Naive B cell (primary cell): ENCODE results near the gene LMX1B. TPM values are rescaled to one million over a fixed set of nuclear protein-coding genes. Genes with fewer than 3 reads are reported as not detected.

Source experiments
- ATAC-seq, 2 donors: fragments of 150-1000 bp; cut with Tn5 transposase; 2 replicates each; pipeline ENCODE4 v1.10.0; 2021; ENCODE audit warnings: low read depth in 2 of 2, mild to moderate bottlenecking in 2 of 2, moderate library complexity in 2 of 2
- DNase-seq: peaks from one replicate; pipeline ENCODE4 v3.0.0; 2022
- H3K27ac Mint-ChIP-seq, 6 donors: one replicate each; pipeline ENCODE4 v1.8.0; 2020 to 2022; ENCODE audit warnings: mild to moderate bottlenecking in 6 of 6, mixed read lengths in 6 of 6, moderate library complexity in 5 of 6, inconsistent platforms in 2 of 6
- H3K27me3 Mint-ChIP-seq, 3 donors: one replicate each; pipeline ENCODE4 v1.8.0; 2021 to 2022; ENCODE audit warnings: mixed read lengths in 3 of 3, mild to moderate bottlenecking in 1 of 3
- H3K36me3 Mint-ChIP-seq, 2 donors: one replicate each; pipeline ENCODE4 v1.8.0; 2020 to 2022; ENCODE audit warnings: mixed read lengths in 2 of 2, inconsistent platforms in 1 of 2, mild to moderate bottlenecking in 1 of 2
- H3K4me1 Mint-ChIP-seq, 3 donors: one replicate each; pipeline ENCODE4 v1.8.0; 2020 to 2022; ENCODE audit warnings: mixed read lengths in 3 of 3, inconsistent platforms in 1 of 3, mild to moderate bottlenecking in 1 of 3, moderate library complexity in 1 of 3
- H3K4me3 Mint-ChIP-seq, 8 donors: one replicate each; pipeline ENCODE4 v1.8.0; 2020 to 2022; ENCODE audit warnings: mild to moderate bottlenecking in 8 of 8, mixed read lengths in 8 of 8, moderate library complexity in 8 of 8, inconsistent platforms in 2 of 8
- H3K9me3 Mint-ChIP-seq, 7 donors: one replicate each; pipeline ENCODE4 v1.8.0; 2020 to 2022; ENCODE audit warnings: mixed read lengths in 7 of 7, mild to moderate bottlenecking in 5 of 7, inconsistent platforms in 2 of 7, moderate library complexity in 1 of 7
- polyA plus RNA-seq, 6 donors: library from polyadenylated mRNA; unstranded; fragments of 300-500 nt; fragmentation: Illumina TruSeq; gene quantifications; one replicate each; pipeline ENCODE4 v1.2.3, GENCODE V29; 2021; ENCODE audit warnings: low read depth in 6 of 6

LMX1B gene
- polyA plus RNA-seq, 6 donors from 2014 or later, result not detected

DNA sequence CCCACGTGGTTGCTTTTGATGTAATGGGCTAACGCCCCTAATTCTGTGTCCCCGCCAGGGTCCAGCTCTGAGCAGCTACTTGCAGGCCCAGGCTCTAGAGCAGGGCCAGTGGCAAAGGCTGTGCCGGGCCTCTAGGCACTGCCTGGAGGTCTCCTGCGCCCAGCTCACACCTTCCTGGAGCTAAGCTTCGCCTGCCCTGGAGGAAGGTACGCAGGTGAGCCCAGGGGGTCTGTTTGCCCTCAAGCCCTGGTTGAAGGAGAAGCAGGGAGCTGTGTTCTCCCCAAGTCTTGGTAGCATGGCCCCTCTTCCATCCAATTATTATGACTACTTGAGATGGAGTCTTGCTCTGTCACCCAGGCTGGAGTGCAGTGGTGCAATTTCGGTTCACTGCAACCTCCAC, 5.2 kb upstream of the LMX1B start:
- ATAC-seq (no peak), DNase-seq (no peak)
- Mint-ChIP-seq H3K27me3 (peaks cover 54 to 92% (median 86%) of the 10 kb centered on the region in 3 donors), H3K27ac (peak overlapping the region in 1 of 6 donors; percentile 51), H3K4me3 (no peak overlapping the region), H3K4me1 (peaks cover 9 to 24% (median 20%) of the 10 kb centered on the region in 3 donors), H3K36me3 (no peaks in the 10 kb centered on the region), H3K9me3 (peaks cover 0 to 1% (median 0%) of the 10 kb centered on the region in 7 donors)

DNA sequence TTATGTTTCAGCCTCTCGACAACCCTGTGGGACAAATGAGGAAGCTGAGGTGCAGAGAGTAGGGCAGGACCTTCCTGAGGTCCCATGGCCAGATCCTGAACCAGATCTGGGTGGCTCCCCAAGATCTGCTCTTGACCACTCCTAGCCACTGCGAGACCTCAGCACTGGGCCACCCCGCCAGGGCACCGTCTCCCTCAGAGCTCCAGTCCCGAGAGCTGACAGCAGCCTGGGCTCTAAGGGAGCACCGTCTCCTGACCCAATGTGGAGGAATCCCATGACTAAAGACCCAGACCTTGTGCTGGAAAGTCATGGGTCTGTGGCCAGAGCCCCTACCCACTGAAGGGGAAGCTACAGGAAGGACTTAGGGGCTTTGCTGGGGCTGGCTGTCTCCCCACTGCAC, 4.5 kb upstream of the LMX1B start:
- Mint-ChIP-seq H3K4me1 (peaks cover 9 to 24% (median 20%) of the 10 kb centered on the region in 3 donors), H3K36me3 (no peaks in the 10 kb centered on the region), H3K9me3 (peaks cover 0 to 1% (median 0%) of the 10 kb centered on the region in 7 donors), H3K27me3 (peaks cover 48 to 86% (median 80%) of the 10 kb centered on the region in 3 donors), H3K27ac (peak overlapping the region in 1 of 6 donors; percentile 37), H3K4me3 (peak overlapping the region in 2 of 8 donors; percentile 5 to 50)
- DNase-seq (no peak), ATAC-seq (no peak)

DNA sequence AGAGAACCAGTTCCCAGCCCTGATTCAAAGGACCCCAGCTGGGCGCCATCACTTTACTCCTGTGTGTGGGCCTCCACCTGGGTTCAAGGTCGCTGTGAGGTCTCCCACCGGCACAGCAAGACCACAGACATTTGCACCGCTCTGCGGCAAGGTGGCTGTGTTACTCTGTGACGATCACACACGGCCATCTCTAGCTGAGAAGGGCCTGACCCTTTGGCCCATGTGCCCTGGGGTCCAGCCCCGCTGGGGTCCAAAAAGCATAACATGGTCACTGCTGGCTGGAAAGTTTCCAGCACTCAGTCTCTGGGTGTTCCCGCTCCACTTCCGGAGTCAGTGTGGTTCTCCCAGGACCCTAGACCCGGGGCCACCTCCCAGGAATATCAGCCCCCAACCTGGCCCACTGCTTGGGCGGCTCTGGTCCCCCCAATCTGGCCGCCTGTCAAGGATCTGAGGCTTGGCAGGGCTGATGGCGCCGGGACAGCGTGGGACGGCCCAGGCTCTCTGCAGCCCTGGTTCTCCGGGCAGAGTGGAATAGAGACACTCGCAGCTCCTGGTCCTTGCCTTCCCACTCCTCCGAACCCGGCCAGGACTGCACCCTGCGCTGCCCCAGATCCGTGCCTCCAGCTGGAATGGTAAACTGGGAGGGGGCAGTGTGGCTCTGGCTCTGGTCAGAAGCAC, 3.9 kb upstream of the LMX1B start:
- Mint-ChIP-seq H3K27me3 (peaks cover 45 to 86% (median 83%) of the 10 kb centered on the region in 3 donors), H3K4me3 (peak overlapping the region in 2 of 8 donors; percentile 50 to 73), H3K9me3 (peaks cover 0 to 1% (median 0%) of the 10 kb centered on the region in 7 donors), H3K36me3 (no peaks in the 10 kb centered on the region), H3K27ac (peak overlapping the region in 2 of 6 donors; percentile 37 to 63), H3K4me1 (peaks cover 15 to 30% (median 25%) of the 10 kb centered on the region in 3 donors)
- ATAC-seq (no peak), DNase-seq (no peak)

DNA sequence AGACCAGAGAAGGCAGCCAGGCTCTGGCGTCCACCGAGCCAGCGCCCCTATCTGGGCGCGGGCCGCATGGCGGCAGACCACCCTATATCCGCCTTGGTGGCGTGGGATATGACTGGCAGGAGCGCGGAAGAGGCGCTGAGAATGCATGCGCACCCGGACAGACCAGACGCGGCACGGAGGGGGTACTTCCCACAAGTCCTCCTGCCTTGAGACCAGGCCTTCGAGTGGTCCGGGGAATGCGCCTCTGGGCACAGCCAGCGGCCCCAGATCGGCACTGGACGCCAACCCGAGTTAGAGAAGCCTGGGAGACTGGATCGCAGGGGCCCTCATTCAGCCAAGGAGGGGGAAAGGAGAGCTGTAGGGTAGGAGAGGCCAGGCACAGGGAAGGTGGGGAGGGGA, 2.5 kb upstream of the LMX1B start:
- DNase-seq, result no peak
- H3K27ac Mint-ChIP-seq, result peak overlapping the region in 1 of 6 donors; percentile 56
- peaks cover 0 to 1% (median 0%) of the 10 kb centered on the region in 7 donors for H3K9me3 Mint-ChIP-seq
- H3K4me3 Mint-ChIP-seq, result peak overlapping the region in 7 of 8 donors; percentile 59 to 88 (median 73)
- H3K27me3 Mint-ChIP-seq, result peaks cover 46 to 78% (median 78%) of the 10 kb centered on the region in 3 donors
- no peaks in the 10 kb centered on the region for H3K36me3 Mint-ChIP-seq
- ATAC-seq, result no peak
- peaks cover 15 to 31% (median 30%) of the 10 kb centered on the region in 3 donors for H3K4me1 Mint-ChIP-seq

DNA sequence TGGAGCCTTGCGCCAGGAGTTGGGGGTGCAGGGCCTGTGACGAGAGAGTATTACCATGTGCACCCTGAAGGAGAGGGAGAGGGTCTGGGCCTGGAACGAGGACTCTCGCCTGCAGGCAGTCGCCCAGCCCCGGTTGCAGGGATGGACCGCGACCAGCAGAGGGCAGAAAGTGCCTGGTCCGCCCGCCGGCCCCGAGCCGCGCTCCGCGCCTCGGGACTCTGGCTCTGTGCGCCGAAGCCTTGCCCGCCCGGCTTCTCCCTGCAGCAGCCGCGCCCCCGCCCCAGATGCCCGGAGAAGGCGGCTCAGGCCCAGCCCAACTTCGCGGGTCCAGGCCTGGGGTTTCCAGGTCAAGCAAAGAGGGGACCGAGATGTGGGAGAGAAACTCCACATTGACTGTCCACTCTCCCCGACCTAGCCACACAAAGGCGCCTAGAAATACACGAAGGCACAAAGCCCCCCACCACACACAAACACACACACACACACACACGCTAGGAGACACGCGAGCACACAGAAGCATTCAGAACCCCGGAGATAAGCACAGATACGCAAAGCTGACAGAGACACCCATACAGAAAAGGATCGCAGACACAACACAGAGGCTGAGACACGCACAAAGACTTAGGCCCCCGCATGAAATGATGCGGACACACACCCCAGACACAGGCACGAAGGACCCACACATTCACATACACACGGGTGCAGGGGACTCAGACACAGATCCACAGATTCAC, 2.0 kb upstream of the LMX1B start:
- no peaks in the 10 kb centered on the region for H3K36me3 Mint-ChIP-seq
- H3K9me3 Mint-ChIP-seq, result peaks cover 0 to 1% (median 0%) of the 10 kb centered on the region in 7 donors
- H3K27ac Mint-ChIP-seq, result peak overlapping the region in 3 of 6 donors; percentile 53 to 88 (median 56)
- DNase-seq (peak; percentile 67), ATAC-seq (peak; percentile 73 to 76)
- peaks cover 46 to 78% (median 78%) of the 10 kb centered on the region in 3 donors for H3K27me3 Mint-ChIP-seq
- peaks cover 16 to 32% (median 31%) of the 10 kb centered on the region in 3 donors for H3K4me1 Mint-ChIP-seq
- H3K4me3 Mint-ChIP-seq, result peak overlapping the region; percentile 48 to 92 (median 76)

DNA sequence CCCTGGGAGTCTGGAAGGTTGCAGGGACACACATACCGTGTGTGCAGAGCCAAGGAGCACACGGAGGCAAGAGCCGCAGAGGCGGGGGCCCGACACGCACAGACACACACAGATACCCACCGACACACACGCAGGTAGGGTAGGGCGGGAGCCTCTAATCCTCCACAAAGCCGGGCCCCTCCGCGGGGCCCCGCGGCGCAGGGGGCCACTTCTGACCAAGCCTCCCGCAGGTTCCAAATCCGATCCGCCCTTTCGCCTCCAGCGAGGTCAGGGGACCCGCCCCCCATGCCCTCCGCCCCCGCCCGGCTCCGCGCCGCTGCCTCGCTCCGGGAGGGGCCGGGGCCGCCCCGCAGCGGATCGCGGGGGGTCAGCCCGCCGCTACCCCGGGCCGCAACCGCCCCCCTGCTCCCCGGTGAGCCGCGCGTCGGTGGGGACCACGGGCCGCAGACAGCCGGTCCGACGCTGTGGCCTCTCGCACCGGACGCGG, 1.4 kb upstream of the LMX1B start:
- no peak for DNase-seq
- H3K36me3 Mint-ChIP-seq, result no peaks in the 10 kb centered on the region
- peak overlapping the region in 2 of 6 donors; percentile 22 to 88 for H3K27ac Mint-ChIP-seq
- peaks cover 19 to 37% (median 36%) of the 10 kb centered on the region in 3 donors for H3K4me1 Mint-ChIP-seq
- peak; percentile 17 to 19 for ATAC-seq
- H3K27me3 Mint-ChIP-seq, result peaks cover 46 to 82% (median 78%) of the 10 kb centered on the region in 3 donors
- peaks cover 0 to 1% (median 0%) of the 10 kb centered on the region in 7 donors for H3K9me3 Mint-ChIP-seq
- H3K4me3 Mint-ChIP-seq, result peak overlapping the region; percentile 59 to 92 (median 80)

DNA sequence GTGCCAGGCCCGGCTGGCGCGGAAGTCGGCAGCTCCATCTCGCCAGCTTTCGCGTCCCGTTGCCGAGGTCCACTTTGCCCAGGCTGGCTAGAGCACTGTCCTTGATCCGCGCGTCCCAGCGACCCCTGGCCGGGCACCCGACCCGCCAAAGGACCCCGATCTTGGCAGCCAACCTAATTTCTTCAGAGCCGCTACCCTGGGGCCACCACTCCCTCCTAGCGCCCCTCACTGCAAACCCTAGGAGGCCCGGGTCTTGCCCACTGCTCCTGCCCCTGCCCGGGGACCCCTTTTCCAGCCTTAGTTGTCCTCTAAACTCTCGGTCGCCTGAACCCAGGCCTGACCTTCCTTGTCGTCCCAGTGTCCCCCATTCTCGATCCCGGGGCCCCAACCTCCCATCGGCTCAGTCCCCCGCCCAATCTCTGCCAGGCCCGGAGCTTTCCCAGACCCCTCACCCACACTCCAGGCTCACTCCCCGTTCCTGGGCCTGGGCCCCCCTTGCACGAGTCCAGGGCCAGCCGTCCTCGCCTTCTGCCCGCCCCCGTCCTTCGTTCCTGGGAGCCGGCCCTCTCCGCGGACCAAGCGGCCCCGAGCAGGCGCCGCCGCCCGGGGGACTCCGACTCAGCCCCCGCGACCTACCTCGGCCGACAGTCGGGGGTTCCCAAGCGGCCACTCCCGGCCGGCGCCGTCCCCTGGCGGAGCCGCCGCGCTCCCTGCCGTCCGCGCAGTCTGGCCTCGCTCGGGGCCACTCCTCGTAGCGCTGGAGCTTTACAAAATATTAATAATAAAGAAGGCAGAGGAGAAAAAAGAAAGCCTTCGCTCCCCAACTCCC, 701 bp upstream of the LMX1B start:
- Mint-ChIP-seq H3K4me1 (peaks cover 19 to 44% (median 36%) of the 10 kb centered on the region in 3 donors), H3K36me3 (no peaks in the 10 kb centered on the region), H3K27ac (peak overlapping the region in 4 of 6 donors; percentile 21 to 62 (median 56)), H3K9me3 (peaks cover 0 to 1% (median 0%) of the 10 kb centered on the region in 7 donors), H3K27me3 (peaks cover 43 to 79% (median 75%) of the 10 kb centered on the region in 3 donors), H3K4me3 (peak overlapping the region; percentile 73 to 89 (median 82))
- no peak for DNase-seq
- ATAC-seq, result no peak

DNA sequence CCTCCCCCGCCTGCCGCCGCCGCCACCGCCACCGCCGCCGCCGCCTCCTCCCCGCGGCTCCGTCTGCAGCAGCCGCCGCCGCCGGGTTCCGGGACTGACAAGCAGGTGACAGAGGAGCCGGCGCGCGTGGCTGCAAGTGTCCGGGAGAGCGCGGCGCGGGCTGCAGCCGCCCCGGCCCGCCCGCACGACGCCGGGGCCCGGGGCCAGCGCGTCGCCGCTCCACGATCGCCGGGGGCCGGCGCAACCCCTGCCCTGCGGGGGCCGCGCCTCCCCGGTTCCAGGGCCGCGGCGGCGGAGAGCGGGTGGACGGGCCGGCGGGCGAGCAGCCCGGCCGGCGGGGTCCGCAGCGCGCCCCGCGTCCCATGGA, 343 bp downstream of the LMX1B start:
- no peaks in the 10 kb centered on the region for H3K36me3 Mint-ChIP-seq
- H3K4me3 Mint-ChIP-seq, result peak overlapping the region in 4 of 8 donors; percentile 73 to 81 (median 77)
- H3K27me3 Mint-ChIP-seq, result peaks cover 44 to 74% (median 71%) of the 10 kb centered on the region in 3 donors
- peaks cover 0 to 1% (median 0%) of the 10 kb centered on the region in 7 donors for H3K9me3 Mint-ChIP-seq
- no peak for ATAC-seq
- H3K27ac Mint-ChIP-seq, result no peak overlapping the region
- H3K4me1 Mint-ChIP-seq, result peaks cover 19 to 50% (median 36%) of the 10 kb centered on the region in 3 donors
- no peak for DNase-seq

DNA sequence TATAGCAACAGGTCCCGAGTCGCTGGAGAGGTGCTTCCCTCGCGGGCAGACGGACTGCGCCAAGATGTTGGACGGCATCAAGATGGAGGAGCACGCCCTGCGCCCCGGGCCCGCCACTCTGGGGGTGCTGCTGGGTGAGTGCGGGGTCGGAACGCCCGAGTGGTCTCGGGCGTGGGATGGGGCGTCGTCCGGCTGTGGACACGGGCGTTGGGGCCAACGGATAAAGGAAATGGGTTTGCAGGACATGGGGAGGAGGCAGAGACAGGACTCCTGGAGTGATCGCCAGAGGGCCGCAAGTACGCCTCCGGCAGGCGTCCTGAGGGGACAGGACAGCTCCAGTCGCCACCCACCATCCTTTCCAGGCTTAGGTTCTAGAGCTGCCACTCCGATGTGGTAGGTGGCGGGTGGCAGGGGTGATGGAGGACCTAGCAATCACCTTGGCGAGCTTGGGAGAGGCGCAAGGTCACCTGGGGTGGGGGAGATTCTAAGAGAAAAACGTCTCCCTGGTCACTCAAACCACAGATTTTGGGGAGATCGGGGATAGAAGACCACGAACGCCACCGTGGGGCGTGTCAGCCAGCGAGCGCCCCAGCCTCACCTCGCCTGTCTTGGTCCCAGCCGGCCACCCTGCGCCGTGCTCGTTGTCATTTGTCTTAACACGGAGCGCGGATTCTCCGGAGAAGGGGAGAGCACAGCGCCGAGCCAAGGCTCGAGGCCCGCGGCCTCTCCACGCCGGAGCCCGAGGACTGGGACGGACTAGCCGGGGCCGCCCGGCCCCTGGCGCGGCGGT, 922 bp downstream of the LMX1B start:
- DNase-seq, result no peak
- no peak for ATAC-seq
- Mint-ChIP-seq H3K9me3 (peaks cover 0 to 1% (median 0%) of the 10 kb centered on the region in 7 donors), H3K27me3 (peaks cover 48 to 74% (median 71%) of the 10 kb centered on the region in 3 donors), H3K36me3 (no peaks in the 10 kb centered on the region), H3K4me3 (peak overlapping the region; percentile 73 to 90 (median 79)), H3K4me1 (peaks cover 19 to 54% (median 36%) of the 10 kb centered on the region in 3 donors), H3K27ac (peak overlapping the region in 3 of 6 donors; percentile 20 to 66 (median 60))

DNA sequence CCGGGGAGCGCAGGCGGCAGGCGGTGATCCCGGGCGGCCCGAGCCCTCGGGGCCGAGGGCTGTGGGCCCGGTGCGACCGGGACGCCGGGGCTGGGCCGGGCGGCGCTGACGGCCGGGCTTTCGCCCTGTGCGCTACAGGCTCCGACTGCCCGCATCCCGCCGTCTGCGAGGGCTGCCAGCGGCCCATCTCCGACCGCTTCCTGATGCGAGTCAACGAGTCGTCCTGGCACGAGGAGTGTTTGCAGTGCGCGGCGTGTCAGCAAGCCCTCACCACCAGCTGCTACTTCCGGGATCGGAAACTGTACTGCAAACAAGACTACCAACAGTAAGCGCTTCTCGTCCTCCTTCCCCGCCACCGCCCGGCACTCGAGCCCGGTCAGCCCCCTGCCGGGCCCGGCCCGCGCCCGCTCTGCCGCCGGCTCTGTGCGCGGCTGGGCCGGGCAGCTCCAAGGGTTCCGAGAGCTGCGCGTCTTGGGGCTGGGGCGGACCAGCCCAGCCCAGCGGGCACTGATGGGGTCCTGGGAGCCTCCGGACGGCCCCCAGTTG, 1.6 kb downstream of the LMX1B start:
- no peaks in the 10 kb centered on the region for H3K9me3 Mint-ChIP-seq
- H3K4me1 Mint-ChIP-seq, result peaks cover 19 to 57% (median 36%) of the 10 kb centered on the region in 3 donors
- H3K36me3 Mint-ChIP-seq, result no peaks in the 10 kb centered on the region
- DNase-seq, result no peak
- no peak overlapping the region for H3K27ac Mint-ChIP-seq
- H3K27me3 Mint-ChIP-seq, result peaks cover 54 to 74% (median 71%) of the 10 kb centered on the region in 3 donors
- H3K4me3 Mint-ChIP-seq, result peak overlapping the region in 7 of 8 donors; percentile 26 to 73 (median 67)
- peak; percentile 25 to 28 for ATAC-seq

DNA sequence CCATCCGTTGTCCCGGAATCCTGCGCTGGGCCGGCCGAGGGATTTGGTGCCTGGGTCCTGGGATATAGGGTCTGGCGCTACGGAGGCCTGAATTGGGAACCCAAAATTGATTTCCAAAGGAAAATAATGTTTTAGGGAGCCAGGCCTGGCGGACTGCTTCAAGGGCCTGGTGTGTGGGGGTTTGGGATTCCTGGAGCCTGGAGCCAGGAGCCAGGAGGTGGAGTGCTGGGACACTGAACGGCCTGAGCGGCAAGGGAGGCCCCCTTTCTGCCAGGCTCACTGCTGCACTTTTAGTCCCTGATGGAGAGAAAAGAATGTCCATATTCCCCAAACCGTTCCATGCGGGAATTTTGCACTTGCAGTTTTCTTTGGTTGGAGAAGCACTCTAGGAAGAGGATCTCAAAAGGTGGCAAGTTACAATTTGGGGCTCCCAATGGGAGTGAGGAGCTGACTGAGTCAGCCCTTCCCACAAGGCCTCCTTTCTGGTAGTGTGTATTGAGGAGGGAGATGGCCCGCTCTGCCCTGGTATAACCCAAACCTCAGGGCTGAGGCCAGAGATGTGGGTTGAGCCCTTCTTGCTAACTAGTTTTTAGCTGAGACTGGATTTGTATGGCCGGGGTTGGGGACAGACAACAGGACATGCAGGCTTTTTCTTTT, 2.2 kb downstream of the LMX1B start:
- DNase-seq, result no peak
- ATAC-seq, result no peak
- Mint-ChIP-seq H3K27me3 (peaks cover 57 to 75% (median 71%) of the 10 kb centered on the region in 3 donors), H3K27ac (no peak overlapping the region), H3K4me1 (peaks cover 19 to 54% (median 37%) of the 10 kb centered on the region in 3 donors), H3K9me3 (no peaks in the 10 kb centered on the region), H3K4me3 (peak overlapping the region in 5 of 8 donors; percentile 12 to 65 (median 43)), H3K36me3 (no peaks in the 10 kb centered on the region)
